ENCODE measurements around the gene CSNK1E.

The CSNK1E gene

GRCh38 chr22:38272373-38273134 lies 44.7 kb downstream of the CSNK1E start, which contains the start of gene TMEM184B:
TSS of gene TMEM184B (minus strand) at chr22:38273010. CDS start at chr22:38247961, 25,049 bp downstream.
- DNase-seq, result peak; percentile 45 to 56

DNA sequence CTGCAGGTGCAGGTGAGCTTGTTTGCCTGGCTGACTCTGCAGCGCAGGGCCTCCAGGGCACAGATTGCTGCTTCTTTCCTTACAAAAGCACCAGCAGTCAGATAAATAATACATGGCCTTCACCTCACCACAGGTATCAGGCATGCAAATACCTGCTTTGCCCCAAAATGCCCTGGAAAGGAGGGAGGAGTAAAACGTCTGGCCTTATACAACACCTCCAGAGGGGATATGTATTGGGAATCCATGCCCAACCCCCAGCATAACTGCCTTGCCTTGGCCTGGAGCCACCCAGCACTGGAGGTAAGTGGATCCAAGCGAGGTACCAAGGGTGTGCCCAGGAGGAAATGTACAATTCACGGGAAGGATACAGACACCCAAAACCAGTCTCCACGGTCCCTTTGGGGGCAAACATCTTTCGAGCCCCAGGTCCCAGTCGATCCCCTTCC lies 45.3 kb downstream of the CSNK1E start:
- peak; percentile 67 to 76 for DNase-seq

DNA sequence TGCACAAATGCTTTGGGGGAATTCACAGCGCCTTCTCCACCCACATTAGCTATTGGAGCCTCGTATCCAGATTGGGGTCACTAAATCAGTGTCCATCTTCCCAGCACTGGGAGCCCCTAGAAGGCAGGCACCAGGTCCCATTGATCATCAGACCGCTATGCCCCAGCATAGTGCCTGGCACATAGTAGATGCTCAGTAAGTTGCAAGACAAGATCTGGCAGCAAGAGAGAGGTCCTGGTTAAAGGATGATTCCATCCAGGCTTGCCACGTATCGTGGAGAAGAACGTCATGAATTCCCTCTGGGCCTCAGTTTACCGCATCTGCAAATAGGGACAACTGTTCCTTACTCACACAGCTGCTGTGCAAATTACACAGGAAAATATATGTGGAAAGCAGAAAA lies 46.1 kb downstream of the CSNK1E start:
- no peak for DNase-seq

DNA sequence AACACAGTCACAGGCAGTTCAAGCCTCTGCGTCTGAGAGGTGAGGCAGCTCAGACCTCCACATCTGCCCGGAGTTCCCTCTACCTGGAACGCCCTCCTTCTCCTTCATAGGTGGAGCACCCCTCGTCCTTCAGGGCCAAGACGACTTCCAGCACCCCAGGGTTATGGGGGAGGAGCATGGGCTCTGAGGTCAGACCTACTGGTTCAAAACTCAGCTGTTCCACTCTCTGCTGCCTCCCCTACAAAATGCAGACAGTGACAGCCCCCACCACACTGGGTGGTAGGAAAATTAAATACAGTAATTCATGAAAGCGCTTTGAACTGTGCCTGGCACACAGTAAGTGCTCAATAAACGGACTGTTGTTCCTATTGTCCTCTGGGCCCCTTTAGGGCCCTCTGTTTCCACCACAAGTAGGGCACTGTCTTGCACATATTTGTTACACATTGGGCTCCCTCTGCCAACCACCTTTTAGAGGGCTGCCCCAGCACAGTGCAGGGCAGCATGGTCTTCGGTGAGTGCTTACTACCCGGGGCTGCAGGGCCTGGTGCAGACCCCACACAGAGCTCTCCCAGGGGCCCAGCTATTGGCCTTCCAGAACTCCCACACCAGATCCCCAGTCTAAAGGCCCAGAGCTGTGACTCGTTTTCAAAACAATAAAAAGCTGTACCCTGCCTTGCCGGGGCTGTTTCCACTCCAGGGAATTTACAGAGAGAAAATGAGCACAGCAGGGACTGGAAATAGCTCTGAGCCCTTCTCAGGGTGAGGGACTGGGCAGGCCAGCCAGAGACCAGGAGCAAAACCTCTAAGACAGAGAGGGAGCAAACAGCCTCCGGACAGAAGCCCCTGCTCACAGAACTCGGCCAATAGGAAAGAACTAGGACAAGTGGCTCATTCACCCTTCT lies 46.9 kb downstream of the CSNK1E start:
- no peak for DNase-seq

DNA sequence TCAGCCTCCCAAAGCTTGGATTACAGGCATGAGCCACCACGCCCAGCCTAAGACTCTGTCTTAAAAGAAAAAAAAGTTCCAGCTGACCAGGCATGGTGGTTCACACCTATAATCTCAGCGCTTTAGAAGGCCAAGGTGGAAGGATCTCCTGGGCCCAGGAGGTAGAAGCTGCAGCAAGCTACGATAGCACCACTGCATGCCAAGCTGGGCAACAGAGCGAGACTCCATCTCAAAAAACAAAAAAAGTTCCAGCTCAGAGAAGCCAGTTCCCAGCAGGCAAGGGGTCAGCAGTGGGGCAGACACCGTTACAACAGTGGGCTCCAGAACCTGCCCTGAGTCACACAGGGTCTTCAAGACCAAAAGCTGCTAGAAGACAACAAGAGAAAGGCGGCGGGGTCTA lies 47.8 kb downstream of the CSNK1E start:
- no peak for DNase-seq

GRCh38 chr22:38267086-38267485 lies 50.1 kb downstream of the CSNK1E start:
- DNase-seq, result no peak

DNA sequence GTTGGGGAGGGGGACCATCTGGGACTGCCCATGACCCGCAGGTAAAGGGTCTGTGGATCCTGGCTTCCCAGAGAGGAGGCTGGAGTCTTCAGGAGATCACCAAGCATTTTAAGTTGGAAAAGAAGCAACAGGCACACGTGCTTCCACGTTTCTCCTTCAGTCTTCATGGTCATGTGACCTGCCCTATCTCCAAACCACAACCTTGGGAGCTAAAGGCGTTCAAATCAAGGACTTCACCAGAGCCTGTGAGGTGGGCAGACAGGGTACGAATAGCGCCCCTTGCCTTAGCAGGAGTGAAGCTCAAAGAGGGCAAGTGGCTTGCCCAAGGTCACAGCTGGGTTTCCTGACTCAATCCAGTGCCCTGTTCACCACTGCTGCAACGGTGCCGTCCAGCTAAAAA lies 51.1 kb downstream of the CSNK1E start:
- no peak for DNase-seq

DNA sequence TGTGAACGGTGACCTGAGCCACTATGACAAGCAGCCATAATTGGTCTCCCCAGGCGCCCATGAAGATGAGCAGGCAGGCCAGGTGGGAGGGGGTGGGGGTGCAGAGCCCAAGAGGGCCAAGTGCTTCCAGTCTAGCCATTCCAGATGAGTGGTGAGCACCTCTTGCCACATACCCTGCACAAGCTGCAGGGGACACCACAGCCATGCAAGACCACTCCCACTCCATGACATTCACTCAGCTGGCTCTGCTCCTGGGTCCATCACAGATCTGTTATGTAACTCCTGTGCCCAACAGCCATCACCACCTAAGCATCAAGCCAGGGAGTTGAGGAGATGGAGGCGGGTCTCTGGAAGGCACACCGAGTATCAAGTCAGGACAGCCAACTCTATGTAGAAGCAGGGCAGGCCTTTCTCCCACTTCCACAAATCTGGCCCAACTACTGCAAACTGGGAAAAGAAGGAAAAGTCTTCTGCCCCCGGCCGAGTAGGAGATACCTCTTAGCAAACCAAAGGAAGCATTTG lies 52.9 kb downstream of the CSNK1E start:
- DNase-seq, result no peak

DNA sequence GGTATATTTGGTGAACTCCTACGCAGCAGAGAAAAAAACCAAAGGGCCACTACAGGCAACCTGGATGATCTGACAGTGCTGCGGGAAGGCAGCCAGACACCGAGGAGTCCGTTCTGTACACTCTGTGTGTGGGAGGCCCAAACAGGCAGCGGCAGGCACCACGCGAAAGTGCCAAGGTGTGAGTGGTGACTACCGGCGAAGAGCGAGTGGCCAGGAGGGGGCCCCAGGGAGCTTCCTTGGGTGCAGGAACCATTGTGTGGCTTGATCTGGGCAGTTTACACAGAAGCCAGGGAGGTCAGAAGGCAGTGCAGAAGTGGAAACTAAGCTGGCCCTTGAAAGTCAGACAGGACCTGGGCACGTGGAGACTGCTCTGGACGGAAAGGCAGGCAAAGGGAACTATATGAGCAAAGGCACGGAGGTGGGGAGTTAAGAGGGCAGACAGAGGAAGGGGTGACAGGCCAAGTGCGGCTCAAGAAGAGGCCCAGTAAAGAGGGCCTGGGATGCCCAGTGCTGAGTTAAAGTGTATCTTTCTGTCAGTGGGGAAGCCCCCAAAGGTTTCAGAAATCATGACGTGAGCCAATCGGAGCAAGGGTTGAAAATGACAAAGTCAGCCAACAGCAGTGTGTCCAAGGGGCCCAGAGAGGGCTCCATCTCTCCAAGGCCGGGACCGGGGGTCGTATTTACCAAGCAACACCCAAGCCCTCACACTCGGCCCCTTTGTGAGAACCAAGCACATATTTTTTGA lies 55.0 kb downstream of the CSNK1E start:
- no peak for DNase-seq

DNA sequence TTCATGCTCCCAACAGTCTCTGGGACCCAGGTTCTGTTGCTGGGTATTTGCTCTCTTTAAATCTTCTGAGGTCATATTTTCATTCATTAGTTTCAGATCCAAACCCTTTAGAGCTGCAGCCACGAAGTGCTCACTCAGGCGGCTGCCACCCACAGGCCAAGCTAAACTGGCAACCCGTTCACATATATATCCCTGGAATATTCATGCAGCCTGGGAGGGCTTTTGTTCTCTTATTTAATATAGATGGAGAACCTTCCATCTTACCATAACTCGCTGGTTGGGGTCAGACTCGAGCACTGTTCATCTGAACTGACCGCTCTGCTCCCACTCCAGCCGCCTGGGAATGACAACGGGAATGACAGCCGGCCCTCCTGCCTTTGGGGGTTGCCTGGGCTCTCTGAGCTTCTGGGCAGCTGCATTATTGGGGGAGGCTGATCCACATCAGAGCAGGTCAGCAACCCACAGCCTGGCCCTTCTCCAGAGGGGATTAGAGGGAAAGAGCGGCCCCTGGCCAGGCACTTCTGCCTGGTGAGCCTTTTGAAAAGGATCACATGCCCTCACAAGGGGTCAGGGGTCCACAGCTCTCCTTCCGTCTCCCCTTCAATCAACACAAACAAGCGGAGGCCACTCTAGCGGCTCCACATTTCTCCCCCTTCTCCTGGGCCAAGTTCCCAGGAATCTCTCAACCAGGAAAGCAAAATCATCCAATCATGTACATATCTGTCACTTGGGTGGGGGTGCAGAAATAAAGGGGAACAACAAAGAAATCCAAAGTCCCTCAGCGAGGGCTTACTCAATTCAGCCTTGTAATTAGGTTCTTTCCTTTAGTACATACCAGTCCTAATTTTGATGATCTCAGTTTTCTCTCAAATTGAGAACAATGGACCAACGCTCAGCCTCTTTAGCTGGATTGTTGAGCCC lies 56.2 kb downstream of the CSNK1E start:
- no peak for DNase-seq

DNA sequence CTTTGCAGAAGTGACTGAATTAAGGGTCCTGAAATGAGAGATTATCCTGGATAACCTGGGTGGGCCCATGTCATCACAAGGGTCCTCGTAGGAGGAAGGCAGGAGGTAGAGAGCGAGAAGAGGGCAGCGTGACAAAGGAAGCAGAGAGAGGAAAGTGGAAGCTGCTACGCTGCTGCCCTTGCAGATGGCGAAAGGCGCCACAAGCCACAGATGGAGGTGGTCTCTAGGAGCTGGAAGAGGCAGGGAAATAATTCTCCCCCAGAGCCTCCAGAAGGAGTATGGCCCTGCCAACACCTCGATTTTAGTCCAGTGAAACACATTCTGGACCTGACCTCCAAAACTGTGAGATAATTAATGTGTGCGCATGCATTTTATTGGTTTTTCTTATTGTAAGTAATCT lies 57.9 kb downstream of the CSNK1E start:
- no peak for DNase-seq

DNA sequence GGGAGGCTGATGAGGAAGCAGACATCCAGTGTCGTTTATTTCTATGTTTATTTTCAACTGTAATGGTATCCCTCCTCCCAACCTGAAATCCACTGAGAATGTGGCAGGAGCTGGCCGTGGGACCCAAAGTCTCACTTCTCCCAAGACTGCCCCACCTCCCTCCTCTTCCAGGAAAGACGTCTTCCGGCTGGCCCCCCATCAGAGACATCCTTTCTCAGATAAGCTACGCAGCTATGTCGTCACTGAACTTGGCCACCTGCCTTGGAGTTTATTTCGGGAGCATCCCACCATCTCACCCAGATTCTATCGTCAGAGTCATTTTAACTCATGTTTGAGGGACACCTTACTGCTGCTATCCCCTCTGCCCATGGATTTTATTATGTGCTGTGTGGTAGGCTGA lies 58.3 kb downstream of the CSNK1E start:
- no peak for DNase-seq

DNA sequence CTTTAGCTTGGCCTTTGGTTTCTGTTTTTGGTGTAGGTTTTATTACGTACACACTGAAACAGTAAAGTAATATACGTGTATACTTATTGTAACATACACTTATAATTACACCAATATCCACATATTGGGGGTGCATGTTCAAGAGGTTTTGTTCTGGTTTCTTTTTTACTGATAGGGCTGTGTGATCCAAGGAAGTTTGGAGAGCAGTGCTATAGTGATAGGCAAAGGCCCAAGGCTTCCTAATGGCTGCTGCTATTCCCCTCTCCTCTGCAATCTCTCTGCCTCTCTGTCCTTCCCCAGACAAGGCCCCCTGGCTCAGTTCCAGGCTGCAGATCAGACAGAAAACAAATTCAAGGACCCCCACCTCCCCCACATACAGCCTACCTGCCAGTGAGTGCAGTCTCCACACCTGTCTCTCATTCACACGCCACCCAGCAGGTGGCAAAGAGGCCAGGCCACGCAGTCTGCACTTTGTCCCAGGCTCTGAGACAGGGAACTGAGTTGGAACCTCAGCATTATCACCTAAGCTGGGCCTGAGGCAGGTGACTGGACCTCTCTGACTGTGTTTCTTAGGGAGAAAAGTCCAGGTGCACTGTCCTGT lies 59.5 kb downstream of the CSNK1E start:
- peak; percentile 60 to 79 for DNase-seq

GRCh38 chr22:38257181-38257580 lies 60.1 kb downstream of the CSNK1E start:
- no peak for DNase-seq

GRCh38 chr22:38255697-38256096 lies 61.5 kb downstream of the CSNK1E start:
- no peak for DNase-seq

- DNase-seq, result no peak
Measured at GRCh38 chr22:38251341-38251692, 65.9 kb downstream of the CSNK1E start.

DNA sequence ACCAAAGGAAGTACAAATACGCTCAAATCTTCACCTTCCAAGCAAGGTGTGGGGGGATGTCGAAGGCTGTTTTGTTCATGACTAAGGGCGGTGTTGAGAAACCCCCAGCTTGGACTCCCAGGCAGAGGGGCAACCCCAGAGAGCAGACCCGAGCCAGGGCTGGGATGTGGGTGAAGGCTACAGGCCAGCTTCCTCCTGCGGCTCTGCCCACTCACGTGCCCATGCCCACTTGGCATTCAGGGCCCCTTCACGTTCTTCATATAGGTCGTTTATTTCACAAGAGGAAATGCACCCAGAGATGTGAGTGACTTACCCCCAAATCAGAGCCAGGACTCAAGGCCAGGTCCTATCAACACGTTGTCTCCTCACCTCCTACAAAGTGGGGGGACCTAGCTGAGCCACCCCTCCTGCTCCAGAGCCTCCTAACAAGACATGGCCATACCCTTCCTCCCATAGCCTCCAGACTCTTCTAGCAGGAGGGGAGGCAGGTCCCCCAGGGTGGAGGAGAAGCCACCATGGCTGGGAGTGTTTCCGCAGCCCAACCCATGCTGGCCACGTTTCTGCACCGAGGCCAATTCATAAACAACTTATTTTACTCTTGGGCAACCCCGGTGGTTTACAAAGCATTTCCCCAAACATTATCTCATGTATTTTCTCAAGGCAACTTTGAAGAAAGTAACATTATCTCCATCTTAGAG lies 66.4 kb downstream of the CSNK1E start:
- DNase-seq, result no peak

DNA sequence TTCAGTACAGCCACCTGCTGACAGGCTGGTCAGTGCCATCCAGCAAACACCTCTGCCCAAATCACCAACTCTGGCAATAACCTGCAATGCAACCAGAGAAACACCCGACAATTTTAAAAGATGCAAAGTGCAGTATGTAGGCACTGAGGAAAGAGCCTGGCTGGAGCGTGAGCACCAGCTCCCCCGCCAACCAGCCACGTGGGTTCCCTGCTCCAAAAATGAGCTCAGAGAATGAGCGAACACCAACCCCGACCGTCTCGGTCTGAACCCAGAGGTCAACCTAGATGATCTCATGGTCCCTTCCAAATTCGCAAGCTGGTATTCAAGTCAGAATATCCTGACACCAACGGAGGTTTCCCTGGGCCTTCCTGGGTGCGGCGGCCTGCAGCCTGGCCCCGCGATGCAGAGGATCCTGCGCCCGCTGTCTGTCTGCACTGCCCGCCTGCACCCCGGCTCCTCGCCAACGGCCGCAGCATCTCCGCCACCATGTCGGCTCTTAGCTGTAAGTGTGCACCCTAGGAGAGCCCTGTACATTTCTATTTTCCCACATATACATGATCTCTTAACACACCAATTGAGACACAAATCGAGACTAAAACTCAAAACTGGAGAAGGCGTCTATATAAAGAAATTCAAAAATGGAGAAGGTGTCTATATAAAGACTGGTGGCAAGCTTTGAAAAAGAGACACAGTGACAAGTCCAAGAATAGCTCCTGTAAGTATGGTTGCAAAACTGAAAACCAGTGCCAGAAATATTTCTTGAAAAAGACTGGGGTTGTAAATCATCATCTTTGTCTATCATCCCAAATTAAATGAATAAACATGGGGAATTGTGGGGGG lies 67.2 kb downstream of the CSNK1E start:
- no peak for DNase-seq

- DNase-seq, result no peak
Measured at GRCh38 chr22:38249301-38249700, 67.9 kb downstream of the CSNK1E start.

DNA sequence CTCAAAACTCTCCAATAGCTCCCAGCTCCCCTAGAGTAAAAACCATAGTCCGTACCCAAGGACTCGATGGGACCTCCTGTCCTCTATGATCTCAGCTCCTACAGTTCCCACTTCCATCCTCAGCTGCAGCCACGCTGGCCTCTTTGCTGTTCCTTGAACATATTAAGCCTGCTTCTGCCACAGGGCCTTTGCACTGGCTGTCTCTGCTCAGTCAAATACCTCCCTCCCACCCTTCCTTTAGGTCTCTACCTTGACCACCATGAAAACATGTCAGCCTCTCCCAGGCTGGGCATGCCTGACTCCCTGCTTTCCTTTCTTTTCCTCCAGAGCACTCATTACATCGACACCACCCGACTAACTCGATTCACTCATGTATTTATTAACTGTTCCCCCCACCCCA lies 69.0 kb downstream of the CSNK1E start:
- no peak for DNase-seq

Data from NCI-H2081 (cell line).